ENCODE data around the gene CC2D1A. TPM values are rescaled to one million over a fixed set of nuclear protein-coding genes. Genes with fewer than 3 reads are reported as not detected.
A peak's percentile ranks its signal among the peaks of the same experiment; 100 is the strongest.

The CC2D1A gene
- total and polyA plus RNA-seq, 2 donors from 2014 or later, result 28.8 to 36.9 TPM

DNA sequence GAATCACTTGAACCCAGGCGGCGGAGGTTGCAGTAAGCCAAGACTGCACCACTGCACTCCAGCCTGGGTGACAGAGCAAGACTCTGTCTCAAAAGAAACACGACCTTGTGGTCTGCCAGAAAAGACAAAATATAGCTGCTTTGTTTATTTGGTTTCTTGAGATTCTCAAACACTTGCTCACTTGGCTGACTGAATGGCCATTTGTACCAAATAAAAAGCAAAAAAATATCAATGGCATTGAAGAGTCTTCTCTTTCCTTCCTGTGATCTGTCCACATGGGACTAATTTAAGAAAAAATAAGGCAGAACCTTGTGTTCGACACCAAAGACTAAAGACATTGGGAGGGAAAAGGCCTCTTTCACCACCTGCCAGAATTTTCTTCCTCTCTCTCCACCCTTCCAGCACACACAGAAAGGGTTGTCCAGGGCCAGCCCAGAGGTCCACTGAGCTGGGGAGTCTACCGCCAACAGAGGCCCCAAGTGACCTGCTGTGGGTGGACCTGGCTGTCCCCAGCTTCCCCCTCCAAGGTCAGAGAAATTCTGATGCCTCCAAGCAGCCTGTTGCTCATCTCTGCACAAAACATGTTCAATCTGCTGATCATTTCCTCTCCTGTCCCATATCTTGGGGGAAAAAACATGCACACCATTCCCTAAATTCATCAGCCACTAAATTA lies 6.0 kb upstream of the CC2D1A start:
- Histone ChIP-seq H3K9ac (ENCODE audit: low read length in 3 of 3) (no peak overlapping the region), H3K27ac (ENCODE audit: low read depth in 2 of 2, low read length in 2 of 2) (no peak overlapping the region)
- no peak for FAIRE-seq

GRCh38 chr19:13902993-13903555 lies 2.9 kb upstream of the CC2D1A start:
- no peaks in the 10 kb centered on the region for H3K9me3 ChIP-seq (ENCODE audit: control insufficient read depth in 2 of 3, insufficient read depth in 1 of 3, low read length in 3 of 3)
- H3K4me3 ChIP-seq (ENCODE audit: low read length in 3 of 3), result no peak overlapping the region
- peaks cover 0 to 10% (median 4%) of the 10 kb centered on the region in 3 donors for H3K4me1 ChIP-seq (ENCODE audit: control insufficient read depth in 2 of 3, insufficient read depth in 2 of 3, low read depth in 1 of 3, low read length in 3 of 3)
- no peaks in the 10 kb centered on the region for H3K36me3 ChIP-seq (ENCODE audit: control insufficient read depth in 2 of 3, insufficient read depth in 3 of 3, low read length in 3 of 3)
- no peak overlapping the region for H3K27ac ChIP-seq (ENCODE audit: low read depth in 2 of 2, low read length in 2 of 2)
- H3K27me3 ChIP-seq (ENCODE audit: control insufficient read depth, insufficient read depth, low read length), result no peaks in the 10 kb centered on the region
- TF ChIP-seq, protein P1, sequence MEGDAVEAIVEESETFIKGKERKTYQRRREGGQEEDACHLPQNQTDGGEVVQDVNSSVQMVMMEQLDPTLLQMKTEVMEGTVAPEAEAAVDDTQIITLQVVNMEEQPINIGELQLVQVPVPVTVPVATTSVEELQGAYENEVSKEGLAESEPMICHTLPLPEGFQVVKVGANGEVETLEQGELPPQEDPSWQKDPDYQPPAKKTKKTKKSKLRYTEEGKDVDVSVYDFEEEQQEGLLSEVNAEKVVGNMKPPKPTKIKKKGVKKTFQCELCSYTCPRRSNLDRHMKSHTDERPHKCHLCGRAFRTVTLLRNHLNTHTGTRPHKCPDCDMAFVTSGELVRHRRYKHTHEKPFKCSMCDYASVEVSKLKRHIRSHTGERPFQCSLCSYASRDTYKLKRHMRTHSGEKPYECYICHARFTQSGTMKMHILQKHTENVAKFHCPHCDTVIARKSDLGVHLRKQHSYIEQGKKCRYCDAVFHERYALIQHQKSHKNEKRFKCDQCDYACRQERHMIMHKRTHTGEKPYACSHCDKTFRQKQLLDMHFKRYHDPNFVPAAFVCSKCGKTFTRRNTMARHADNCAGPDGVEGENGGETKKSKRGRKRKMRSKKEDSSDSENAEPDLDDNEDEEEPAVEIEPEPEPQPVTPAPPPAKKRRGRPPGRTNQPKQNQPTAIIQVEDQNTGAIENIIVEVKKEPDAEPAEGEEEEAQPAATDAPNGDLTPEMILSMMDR (IDR thresholded peaks at IDR 0.05; ENCODE audit: borderline replicate concordance, extremely low read depth, insufficient read depth), result peak; percentile 11
- DNase-seq (no peak), FAIRE-seq (no peak)
- intact Hi-C loops (cut with DNase I), result no loop called here
- no peak overlapping the region for H3K9ac ChIP-seq (ENCODE audit: low read length in 3 of 3)

More for the DNA sequence above, 6.0 kb upstream of the CC2D1A start:
- Histone ChIP-seq H3K4me3 (ENCODE audit: low read length in 3 of 3) (no peak overlapping the region), H3K27me3 (ENCODE audit: control insufficient read depth, insufficient read depth, low read length) (no peaks in the 10 kb centered on the region), H3K4me1 (ENCODE audit: control insufficient read depth in 2 of 3, insufficient read depth in 2 of 3, low read depth in 1 of 3, low read length in 3 of 3) (no peaks in the 10 kb centered on the region), H3K9me3 (ENCODE audit: control insufficient read depth in 2 of 3, insufficient read depth in 1 of 3, low read length in 3 of 3) (no peaks in the 10 kb centered on the region), H3K36me3 (ENCODE audit: control insufficient read depth in 2 of 3, insufficient read depth in 3 of 3, low read length in 3 of 3) (no peaks in the 10 kb centered on the region)
- intact Hi-C loops (cut with DNase I), result no loop called here
- no peak for DNase-seq
- TF ChIP-seq, protein P1 (IDR thresholded peaks at IDR 0.05; ENCODE audit: borderline replicate concordance, extremely low read depth, insufficient read depth), result no peak

DNA sequence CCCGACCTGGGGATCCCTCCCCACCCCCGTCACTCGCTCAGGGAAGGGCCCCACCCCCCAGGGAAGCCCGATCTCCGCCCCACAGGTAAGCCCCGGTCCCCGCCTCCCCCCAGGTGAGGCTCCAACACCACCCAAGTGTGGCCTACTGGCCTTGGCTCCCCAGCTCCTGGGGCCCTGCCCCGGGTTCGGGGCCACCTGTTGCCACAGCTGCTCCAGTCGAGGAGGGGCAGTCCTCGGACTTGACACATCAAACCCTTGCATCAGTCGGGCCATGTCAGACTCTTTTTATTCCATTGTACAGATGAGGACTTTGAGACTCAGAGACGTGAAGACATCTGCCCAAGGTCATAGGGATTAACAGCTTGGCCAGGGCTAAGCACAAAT lies 512 bp downstream of the CC2D1A start:
- FAIRE-seq (no peak), DNase-seq (peak in 1 of 5 donors; percentile 21)
- Histone ChIP-seq H3K4me1 (ENCODE audit: control insufficient read depth in 2 of 3, insufficient read depth in 2 of 3, low read depth in 1 of 3, low read length in 3 of 3) (peaks cover 0 to 10% (median 4%) of the 10 kb centered on the region in 3 donors), H3K4me3 (ENCODE audit: low read length in 3 of 3) (peak overlapping the region; percentile 14 to 78 (median 61)), H3K27me3 (ENCODE audit: control insufficient read depth, insufficient read depth, low read length) (no peaks in the 10 kb centered on the region), H3K9ac (ENCODE audit: low read length in 3 of 3) (peak overlapping the region in 2 of 3 donors; percentile 45 to 80), H3K27ac (ENCODE audit: low read depth in 2 of 2, low read length in 2 of 2) (no peak overlapping the region), H3K36me3 (ENCODE audit: control insufficient read depth in 2 of 3, insufficient read depth in 3 of 3, low read length in 3 of 3) (peaks cover 0 to 3% (median 0%) of the 10 kb centered on the region in 3 donors), H3K9me3 (ENCODE audit: control insufficient read depth in 2 of 3, insufficient read depth in 1 of 3, low read length in 3 of 3) (no peaks in the 10 kb centered on the region)
- intact Hi-C loops (cut with DNase I), result no loop called here
- TF ChIP-seq, protein P1 (IDR thresholded peaks at IDR 0.05; ENCODE audit: borderline replicate concordance, extremely low read depth, insufficient read depth), result no peak

All from kidney (tissue), 14 donors.